ENCODE results near the gene GALNT15.

GALNT15 gene

GRCh38 chr3:16143861-16144447 lies 30.5 kb upstream of the GALNT15 start:
- H3K4me1 ChIP-seq (ENCODE audit: insufficient read depth, low read length) = no peaks in the 10 kb centered on the region
- H2AFZ ChIP-seq (ENCODE audit: low read depth, low read length) = no peak overlapping the region
- H3K9me3 ChIP-seq (ENCODE audit: low read length) = peaks cover 3% of the 10 kb centered on the region
- no peaks in the 10 kb centered on the region for H3K36me3 ChIP-seq (ENCODE audit: insufficient read depth, low read length)
- H3K4me3 ChIP-seq (ENCODE audit: low read length) = no peak overlapping the region
- H3K27me3 ChIP-seq (ENCODE audit: insufficient read depth, low read length) = peaks cover 4% of the 10 kb centered on the region

GRCh38 chr3:16145176-16145575 lies 29.3 kb upstream of the GALNT15 start:
- Histone ChIP-seq H3K4me1 (ENCODE audit: insufficient read depth, low read length) (no peaks in the 10 kb centered on the region), H2AFZ (ENCODE audit: low read depth, low read length) (no peak overlapping the region), H3K4me3 (ENCODE audit: low read length) (no peak overlapping the region), H3K27me3 (ENCODE audit: insufficient read depth, low read length) (peaks cover 4% of the 10 kb centered on the region), H3K36me3 (ENCODE audit: insufficient read depth, low read length) (no peaks in the 10 kb centered on the region), H3K9me3 (ENCODE audit: low read length) (peaks cover 3% of the 10 kb centered on the region)

DNA sequence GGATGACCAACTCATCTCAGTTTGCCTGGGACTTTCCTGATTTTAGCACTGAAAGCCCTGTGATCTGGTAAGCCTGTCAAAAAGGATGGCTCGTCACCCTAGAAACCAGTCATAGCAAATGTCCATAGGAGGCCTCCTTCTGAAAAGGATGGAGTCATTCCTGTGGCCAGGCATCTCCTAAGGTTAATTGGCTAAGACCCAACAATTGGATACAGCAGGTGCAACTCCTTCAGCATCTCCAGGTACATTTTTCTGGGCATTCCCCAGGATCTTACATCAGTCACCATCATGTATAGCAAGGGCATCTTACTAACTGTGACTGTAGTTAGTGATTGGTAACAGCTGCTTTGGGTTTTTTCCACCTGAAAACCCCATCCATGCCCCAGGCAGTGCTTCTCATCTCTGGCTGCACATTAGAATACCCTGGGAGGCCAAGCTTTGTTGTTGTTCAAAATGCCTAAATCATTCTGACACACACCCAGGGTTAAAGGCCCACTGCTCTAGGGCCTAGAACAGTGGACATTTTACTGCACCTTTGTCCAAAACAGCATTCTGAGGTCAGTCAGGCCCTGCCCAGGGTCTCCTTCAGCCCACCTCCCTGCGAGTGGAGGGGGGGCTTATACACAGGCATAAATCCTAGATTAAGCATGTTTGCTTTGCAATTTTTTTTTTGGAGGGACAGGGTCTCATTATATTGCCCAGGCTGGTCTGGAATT lies 28.3 kb upstream of the GALNT15 start:
- Histone ChIP-seq H3K36me3 (ENCODE audit: insufficient read depth, low read length) (no peaks in the 10 kb centered on the region), H2AFZ (ENCODE audit: low read depth, low read length) (no peak overlapping the region), H3K9me3 (ENCODE audit: low read length) (peaks cover 3% of the 10 kb centered on the region), H3K4me3 (ENCODE audit: low read length) (no peak overlapping the region), H3K4me1 (ENCODE audit: insufficient read depth, low read length) (no peaks in the 10 kb centered on the region), H3K27me3 (ENCODE audit: insufficient read depth, low read length) (peaks cover 4% of the 10 kb centered on the region)

GRCh38 chr3:16147220-16147994 lies 27.1 kb upstream of the GALNT15 start:
- H3K4me3 ChIP-seq (ENCODE audit: low read length) = no peak overlapping the region
- H3K27me3 ChIP-seq (ENCODE audit: insufficient read depth, low read length) = peaks cover 4% of the 10 kb centered on the region
- H2AFZ ChIP-seq (ENCODE audit: low read depth, low read length) = no peak overlapping the region
- H3K9me3 ChIP-seq (ENCODE audit: low read length) = peaks cover 3% of the 10 kb centered on the region
- no peaks in the 10 kb centered on the region for H3K36me3 ChIP-seq (ENCODE audit: insufficient read depth, low read length)
- H3K4me1 ChIP-seq (ENCODE audit: insufficient read depth, low read length) = no peaks in the 10 kb centered on the region

DNA sequence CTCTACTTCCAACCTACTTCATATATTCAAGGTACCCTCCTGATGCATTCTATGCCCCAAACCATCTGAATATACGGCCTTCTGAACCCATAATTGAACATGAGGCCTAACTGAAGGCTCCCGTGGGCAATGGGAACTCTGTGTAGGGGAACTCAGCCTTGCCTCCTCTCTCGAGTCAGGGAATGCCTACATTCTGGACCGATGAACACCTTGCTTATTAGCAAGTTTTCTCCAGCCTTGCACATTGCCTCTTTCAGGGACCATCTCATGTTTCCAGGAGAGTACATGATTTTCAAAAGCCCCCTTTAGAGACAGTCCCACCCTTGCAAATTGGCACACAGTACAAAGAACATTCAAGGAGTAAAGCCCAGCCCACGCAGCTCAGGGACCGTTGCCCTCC lies 26.3 kb upstream of the GALNT15 start:
- Histone ChIP-seq H3K27me3 (ENCODE audit: insufficient read depth, low read length) (peaks cover 4% of the 10 kb centered on the region), H2AFZ (ENCODE audit: low read depth, low read length) (no peak overlapping the region), H3K9me3 (ENCODE audit: low read length) (peaks cover 5% of the 10 kb centered on the region), H3K4me3 (ENCODE audit: low read length) (no peak overlapping the region), H3K36me3 (ENCODE audit: insufficient read depth, low read length) (no peaks in the 10 kb centered on the region), H3K4me1 (ENCODE audit: insufficient read depth, low read length) (no peaks in the 10 kb centered on the region)

DNA sequence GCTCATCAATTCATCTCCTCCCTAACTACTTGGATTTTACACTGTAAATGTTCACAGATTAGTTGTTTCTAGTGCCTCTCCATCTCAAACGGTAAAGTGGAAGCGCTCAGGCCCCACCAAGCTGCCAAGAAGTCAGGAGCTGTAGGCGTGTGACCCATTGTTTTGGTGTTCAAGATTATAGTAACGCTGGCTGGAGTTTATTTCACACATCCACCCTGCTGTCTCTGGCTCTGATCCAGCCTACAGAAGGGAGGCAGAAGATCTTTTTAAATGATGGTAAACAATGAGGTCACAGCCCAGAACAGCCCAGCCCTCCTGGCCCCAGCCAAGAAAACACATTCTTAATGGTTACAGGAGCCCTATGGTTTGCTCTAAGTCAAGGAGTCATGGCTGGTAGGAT lies 25.7 kb upstream of the GALNT15 start:
- H3K9me3 ChIP-seq (ENCODE audit: low read length) = peaks cover 3% of the 10 kb centered on the region
- no peaks in the 10 kb centered on the region for H3K36me3 ChIP-seq (ENCODE audit: insufficient read depth, low read length)
- peaks cover 4% of the 10 kb centered on the region for H3K27me3 ChIP-seq (ENCODE audit: insufficient read depth, low read length)
- no peaks in the 10 kb centered on the region for H3K4me1 ChIP-seq (ENCODE audit: insufficient read depth, low read length)
- H3K4me3 ChIP-seq (ENCODE audit: low read length) = no peak overlapping the region
- H2AFZ ChIP-seq (ENCODE audit: low read depth, low read length) = no peak overlapping the region

DNA sequence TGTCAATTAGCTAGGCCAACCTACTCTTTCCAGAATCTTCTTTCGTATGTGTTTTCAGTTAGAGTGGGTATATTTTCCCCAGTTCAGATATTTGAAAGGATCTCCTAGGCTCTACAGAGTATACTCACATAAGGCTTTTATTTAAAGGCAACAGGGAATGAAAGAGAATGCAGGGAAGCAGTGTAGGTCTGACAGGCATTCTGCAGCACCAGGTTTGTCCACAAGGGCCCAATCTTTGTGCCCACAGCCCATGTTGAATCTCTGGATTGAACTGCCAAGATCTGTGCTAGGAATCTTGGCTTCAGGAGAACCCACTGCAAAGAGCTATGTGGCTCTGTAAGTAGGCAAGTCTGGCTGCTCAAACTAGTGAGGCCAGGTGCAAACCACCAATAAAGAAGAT lies 24.2 kb upstream of the GALNT15 start:
- Histone ChIP-seq H3K4me3 (ENCODE audit: low read length) (no peak overlapping the region), H2AFZ (ENCODE audit: low read depth, low read length) (no peak overlapping the region), H3K36me3 (ENCODE audit: insufficient read depth, low read length) (no peaks in the 10 kb centered on the region), H3K4me1 (ENCODE audit: insufficient read depth, low read length) (no peaks in the 10 kb centered on the region), H3K9me3 (ENCODE audit: low read length) (peaks cover 3% of the 10 kb centered on the region), H3K27me3 (ENCODE audit: insufficient read depth, low read length) (no peaks in the 10 kb centered on the region)

- no peak overlapping the region for H2AFZ ChIP-seq (ENCODE audit: low read depth, low read length)
- no peaks in the 10 kb centered on the region for H3K27me3 ChIP-seq (ENCODE audit: insufficient read depth, low read length)
- H3K9me3 ChIP-seq (ENCODE audit: low read length) = peaks cover 3% of the 10 kb centered on the region
- no peaks in the 10 kb centered on the region for H3K36me3 ChIP-seq (ENCODE audit: insufficient read depth, low read length)
- no peak overlapping the region for H3K4me3 ChIP-seq (ENCODE audit: low read length)
- H3K4me1 ChIP-seq (ENCODE audit: insufficient read depth, low read length) = no peaks in the 10 kb centered on the region
These were observed 23.4 kb upstream of the GALNT15 start for GRCh38 chr3:16151109-16151508.

DNA sequence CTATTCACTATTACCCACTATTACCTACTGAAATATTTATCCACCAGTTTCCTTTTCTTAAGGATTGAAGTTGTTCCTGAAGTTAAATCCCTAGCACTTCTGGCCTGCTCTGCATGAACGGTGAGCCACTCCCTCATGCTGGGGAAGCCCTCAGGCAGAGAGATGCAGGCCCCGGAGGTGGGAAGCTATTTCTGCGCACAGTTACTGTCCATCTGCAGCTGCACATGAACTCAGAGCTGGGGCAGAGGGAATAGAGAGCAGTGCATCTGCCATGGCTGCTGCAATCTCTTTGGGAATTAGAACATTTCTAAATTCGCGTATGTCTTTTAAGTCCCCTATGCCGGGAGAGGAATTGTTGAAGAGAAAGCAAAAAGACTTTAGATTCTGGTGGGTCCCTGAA lies 6.3 kb upstream of the GALNT15 start:
- no peaks in the 10 kb centered on the region for H3K4me1 ChIP-seq (ENCODE audit: insufficient read depth, low read length)
- H3K36me3 ChIP-seq (ENCODE audit: insufficient read depth, low read length) = no peaks in the 10 kb centered on the region
- peaks cover 5% of the 10 kb centered on the region for H3K27me3 ChIP-seq (ENCODE audit: insufficient read depth, low read length)
- no peak overlapping the region for H2AFZ ChIP-seq (ENCODE audit: low read depth, low read length)
- H3K9me3 ChIP-seq (ENCODE audit: low read length) = no peaks in the 10 kb centered on the region
- H3K4me3 ChIP-seq (ENCODE audit: low read length) = no peak overlapping the region

DNA sequence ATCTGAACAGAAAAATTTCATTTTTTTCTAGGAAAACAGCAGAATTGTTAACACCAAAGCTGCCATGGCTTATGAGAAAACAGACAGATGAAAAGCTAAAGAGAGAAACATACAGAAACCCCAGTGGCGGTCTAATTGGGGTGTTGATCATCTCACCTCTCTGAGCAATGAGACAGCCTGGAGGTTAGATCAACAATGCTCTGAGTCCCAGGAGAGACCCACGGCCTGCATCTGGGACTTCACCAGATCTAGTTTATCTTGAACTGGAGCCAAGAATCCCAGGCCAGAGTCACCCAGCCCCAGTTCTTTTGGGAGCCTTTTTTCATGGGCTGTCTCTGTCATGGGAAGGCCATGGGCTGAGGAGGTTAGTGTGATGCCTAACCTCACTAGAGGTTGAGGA lies 3.5 kb upstream of the GALNT15 start:
- Histone ChIP-seq H3K9me3 (ENCODE audit: low read length) (no peaks in the 10 kb centered on the region), H3K36me3 (ENCODE audit: insufficient read depth, low read length) (no peaks in the 10 kb centered on the region), H3K27me3 (ENCODE audit: insufficient read depth, low read length) (peaks cover 29% of the 10 kb centered on the region), H3K4me3 (ENCODE audit: low read length) (no peak overlapping the region), H3K4me1 (ENCODE audit: insufficient read depth, low read length) (no peaks in the 10 kb centered on the region), H2AFZ (ENCODE audit: low read depth, low read length) (no peak overlapping the region)

- Histone ChIP-seq H3K9me3 (ENCODE audit: low read length) (no peaks in the 10 kb centered on the region), H3K27me3 (ENCODE audit: insufficient read depth, low read length) (peaks cover 35% of the 10 kb centered on the region), H3K4me1 (ENCODE audit: insufficient read depth, low read length) (no peaks in the 10 kb centered on the region), H3K4me3 (ENCODE audit: low read length) (no peak overlapping the region), H2AFZ (ENCODE audit: low read depth, low read length) (no peak overlapping the region), H3K36me3 (ENCODE audit: insufficient read depth, low read length) (no peaks in the 10 kb centered on the region)
These were observed 2.7 kb upstream of the GALNT15 start for GRCh38 chr3:16171825-16172224.

- Histone ChIP-seq H3K36me3 (ENCODE audit: insufficient read depth, low read length) (no peaks in the 10 kb centered on the region), H3K9me3 (ENCODE audit: low read length) (no peaks in the 10 kb centered on the region), H3K4me3 (ENCODE audit: low read length) (no peak overlapping the region), H2AFZ (ENCODE audit: low read depth, low read length) (no peak overlapping the region), H3K27me3 (ENCODE audit: insufficient read depth, low read length) (peaks cover 35% of the 10 kb centered on the region), H3K4me1 (ENCODE audit: insufficient read depth, low read length) (no peaks in the 10 kb centered on the region)
These were observed 1.0 kb upstream of the GALNT15 start for GRCh38 chr3:16173283-16174025.

- H3K27me3 ChIP-seq (ENCODE audit: insufficient read depth, low read length) = peaks cover 35% of the 10 kb centered on the region
- no peak overlapping the region for H2AFZ ChIP-seq (ENCODE audit: low read depth, low read length)
- no peaks in the 10 kb centered on the region for H3K4me1 ChIP-seq (ENCODE audit: insufficient read depth, low read length)
- no peak overlapping the region for H3K4me3 ChIP-seq (ENCODE audit: low read length)
- H3K36me3 ChIP-seq (ENCODE audit: insufficient read depth, low read length) = no peaks in the 10 kb centered on the region
- H3K9me3 ChIP-seq (ENCODE audit: low read length) = no peaks in the 10 kb centered on the region
These were observed 489 bp upstream of the GALNT15 start for GRCh38 chr3:16174026-16174355.
